ENCODE data around the gene FGF1. TPM values are rescaled to one million over a fixed set of nuclear protein-coding genes. Genes with fewer than 3 reads are reported as not detected.
A peak's percentile ranks its signal among the peaks of the same experiment; 100 is the strongest.

The FGF1 gene
- polyA plus RNA-seq, 1 of the 3 experiments (the other 2 are of a cell fraction): 5.3 TPM

- TF ChIP-seq REST (IDR thresholded peaks at IDR 0.05; ENCODE audit: low read depth, low read length) (no peak), ELF1 (IDR thresholded peaks at IDR 0.05) (no peak), YY1 (IDR thresholded peaks at IDR 0.05; ENCODE audit: low read depth) (no peak)
Measured at GRCh38 chr5:142561029-142561428, 124.9 kb downstream of the FGF1 start (continued).

GRCh38 chr5:142552107-142552506 lies 133.8 kb downstream of the FGF1 start:
- WGBS (ENCODE audit: low lambda C conversion rate): 93% methylated on average over 6 of the region's 6 CpGs
- no peak for DNase-seq
- TF ChIP-seq IRF3 (IDR thresholded peaks at IDR 0.05; ENCODE audit: low read depth, low read length) (no peak), MAX (IDR thresholded peaks at IDR 0.05; ENCODE audit: low read depth) (no peak), RXRA (IDR thresholded peaks at IDR 0.05; ENCODE audit: borderline replicate concordance, low read depth) (no peak), EZH2phosphoT487 (IDR thresholded peaks at IDR 0.05; ENCODE audit: borderline replicate concordance, low read depth) (no peak), SMC3 (IDR thresholded peaks at IDR 0.05; ENCODE audit: low read depth, low read length) (no peak), CTCF (IDR thresholded peaks at IDR 0.05) (no peak), EP300 (IDR thresholded peaks at IDR 0.05; ENCODE audit: borderline replicate concordance in 1 of 2, low read depth in 1 of 2, low read length in 1 of 2) (no peak), CHD2 (IDR thresholded peaks at IDR 0.05; ENCODE audit: low read length, partially characterized antibody) (no peak), TAF1 (IDR thresholded peaks at IDR 0.05; ENCODE audit: borderline replicate concordance, low read depth, low read length) (no peak), MEF2A (IDR thresholded peaks at IDR 0.05; ENCODE audit: borderline replicate concordance, low read depth) (no peak)
- no peaks in the 10 kb centered on the region for H3K9me3 ChIP-seq
- H3K79me2 ChIP-seq (ENCODE audit: insufficient read depth): no peaks in the 10 kb centered on the region
- H3K4me3 ChIP-seq (ENCODE audit: low read depth in 2 of 2, low read length in 1 of 2): no peak overlapping the region
- peaks cover 13% of the 10 kb centered on the region for H3F3A ChIP-seq (replicated peaks; ENCODE audit: insufficient read depth)
- no peak overlapping the region for H3K27ac ChIP-seq (ENCODE audit: low read depth in 2 of 2, low read length in 1 of 2)
- H4K20me1 ChIP-seq (ENCODE audit: insufficient read depth): no peaks in the 10 kb centered on the region
- H2AFZ ChIP-seq (ENCODE audit: low read depth): peak overlapping the region; percentile 63; the same call in 1 of the 2 replicates
- no peak overlapping the region for H3K9ac ChIP-seq
- H3K27me3 ChIP-seq (ENCODE audit: insufficient read depth): no peaks in the 10 kb centered on the region
- ChIA-PET POLR2A (interaction anchor here (0.7 to 1.3 kb wide), 2 partner anchors 195 to 225 kb away, joined by 3 read pairs; no protein-coding TSS in a partner anchor), CTCF (interaction anchor here (1.0 to 6.7 kb wide), 10 partner anchors 25 to 418 kb away, joined by 3 to 117 read pairs (median 7); partner anchors contain the start of gene SPRY4)
- no peaks in the 10 kb centered on the region for H3K9me2 ChIP-seq
- peaks cover 14 to 21% of the 10 kb centered on the region in 2 experiments; a peak in 3 of 4 replicates for H3K4me1 ChIP-seq (ENCODE audit: control insufficient read depth in 1 of 2, insufficient read depth in 2 of 2, low read depth in 1 of 2, low read length in 1 of 2)
- no peaks in the 10 kb centered on the region for H3K36me3 ChIP-seq (replicated peaks in 1 of 2; ENCODE audit: control insufficient read depth in 1 of 2, insufficient read depth in 2 of 2, low read length in 1 of 2)
- H3K4me2 ChIP-seq: peak overlapping the region; percentile 61; the same call in 1 of the 2 replicates
